HepG2 (cell line): ENCODE measurements around the gene PLCD4. TPM values are rescaled to one million over a fixed set of nuclear protein-coding genes. Genes with fewer than 3 reads are reported as not detected.

ENCODE experiments used
- BRCA1 ChIP-seq: sonication (generic); formaldehyde crosslinking; IDR thresholded peaks from 2 replicates; pipeline ENCODE4 v1.4.0; 2020; ENCODE audit warnings: missing genetic modification reagents
- DMAP1 ChIP-seq: IDR thresholded peaks from 2 replicates; pipeline ENCODE4 v1.6.1; 2016
- ELF4 ChIP-seq: sonication (generic); formaldehyde crosslinking; IDR thresholded peaks from 2 replicates; pipeline ENCODE4 v1.5.0; 2020; ENCODE audit warnings: missing genetic modification reagents, mild to moderate bottlenecking, moderate library complexity, borderline replicate concordance
- KAT8 ChIP-seq: IDR thresholded peaks from 2 replicates; pipeline ENCODE4 v1.6.1; 2016; ENCODE audit warnings: missing genetic modification reagents, missing compliant biosample characterization
- MXI1 ChIP-seq: IDR thresholded peaks from 3 replicates; pipeline ENCODE4 v1.6.1; 2012; ENCODE audit warnings: low read depth, low read length, inconsistent platforms, borderline replicate concordance
- NFE2 ChIP-seq: sonication (generic); formaldehyde crosslinking; IDR thresholded peaks from 2 replicates; pipeline ENCODE4 v1.4.0; 2020; ENCODE audit warnings: missing genetic modification reagents
- PLRG1 ChIP-seq: fragments of 450-650 bp; conservative IDR thresholded peaks from 2 replicates; pipeline ENCODE4 v1.6.1; 2016
- SMAD1 ChIP-seq: sonication (generic); formaldehyde crosslinking; IDR thresholded peaks from 2 replicates; pipeline ENCODE4 v1.4.0; 2020; ENCODE audit warnings: missing genetic modification reagents, low read depth, mild to moderate bottlenecking, borderline replicate concordance
- SMAD3 ChIP-seq: sonication (generic); formaldehyde crosslinking; IDR thresholded peaks from 2 replicates; pipeline ENCODE4 v1.4.0; 2020; ENCODE audit warnings: missing genetic modification reagents
- TARDBP ChIP-seq: sonication (generic); formaldehyde crosslinking; IDR thresholded peaks from 2 replicates; pipeline ENCODE4 v1.8.0; 2022; ENCODE audit warnings: mild to moderate bottlenecking, missing genetic modification reagents
- ZFP1 ChIP-seq: IDR thresholded peaks from 2 replicates; pipeline ENCODE4 v1.6.1; 2016
- ZKSCAN8 ChIP-seq: IDR thresholded peaks from 2 replicates; pipeline ENCODE4 v1.6.1; 2016; ENCODE audit warnings: borderline replicate concordance, missing genetic modification reagents, missing compliant biosample characterization
- ZNF143 ChIP-seq: sonication (generic); formaldehyde crosslinking; IDR thresholded peaks from 2 replicates; pipeline ENCODE4 v1.4.0; 2020; ENCODE audit warnings: missing genetic modification reagents
- ZNF24 ChIP-seq: fragments of 450-650 bp; IDR thresholded peaks from 2 replicates; pipeline ENCODE4 v1.6.1; 2017; ENCODE audit warnings: antibody characterized with exemption, mild to moderate bottlenecking
- ZNF333 ChIP-seq: sonication (generic); formaldehyde crosslinking; IDR thresholded peaks from 2 replicates; pipeline ENCODE4 v1.4.0; 2020; ENCODE audit warnings: mild to moderate bottlenecking, missing genetic modification reagents, borderline replicate concordance
- ZNF343 ChIP-seq: sonication (generic); formaldehyde crosslinking; IDR thresholded peaks from 2 replicates; pipeline ENCODE4 v1.4.0; 2020; ENCODE audit warnings: mild to moderate bottlenecking, missing genetic modification reagents
- ZNF572 ChIP-seq: sonication (generic); formaldehyde crosslinking; IDR thresholded peaks from 2 replicates; pipeline ENCODE4 v1.5.1; 2020; ENCODE audit warnings: mild to moderate bottlenecking, missing genetic modification reagents
- ZNF672 ChIP-seq: sonication (generic); formaldehyde crosslinking; IDR thresholded peaks from 2 replicates; pipeline ENCODE4 v1.8.1; 2022; ENCODE audit warnings: missing genetic modification reagents
- polyA plus RNA-seq, 8 experiments: library from polyadenylated mRNA; depleted of rRNA in 3 of 8; stranded (reverse) in 7 of 8; unstranded in 1 of 8; fragments of >200 nt; fragmentation: Illumina TruSeq in 4 of 8; extraction: Trizol in 4 of 8; gene quantifications; 2 replicates each; pipeline versions ENCODE4 v1.2.1 to v1.2.3, GENCODE V29; 2011 to 2016; ENCODE audit warnings: low read depth in 4 of 8, missing spikeins in 1 of 8, mixed read lengths in 1 of 8; ENCODE audit not compliant: insufficient read depth in 1 of 8
- total RNA-seq, 5 experiments: library from RNA; depleted of rRNA; stranded (reverse); fragments of >200 nt; fragmentation: Illumina TruSeq; extraction: Trizol; gene quantifications; 2 replicates each; pipeline ENCODE4 v1.2.3, GENCODE V29; 2016; ENCODE audit warnings: low read depth in 1 of 5
- TF ChIP-seq, protein P1 (sequence below): sonication (generic); formaldehyde crosslinking; IDR thresholded peaks from 2 replicates; pipeline ENCODE4 v1.8.0; 2022; ENCODE audit warnings: mild to moderate bottlenecking, missing genetic modification reagents
- TF ChIP-seq, protein P2 (sequence below): sonication (generic); formaldehyde crosslinking; IDR thresholded peaks from 2 replicates; pipeline ENCODE4 v1.8.0; 2022; ENCODE audit warnings: mild to moderate bottlenecking, missing genetic modification reagents, borderline replicate concordance
- TF ChIP-seq, protein P3 (sequence below): sonication (generic); formaldehyde crosslinking; IDR thresholded peaks from 2 replicates; pipeline ENCODE4 v1.4.0; 2020; ENCODE audit warnings: mild to moderate bottlenecking, missing genetic modification reagents, borderline replicate concordance
- TF ChIP-seq, protein P4 (sequence below): sonication (generic); formaldehyde crosslinking; IDR thresholded peaks from 2 replicates; pipeline ENCODE4 v1.5.1; 2020; ENCODE audit warnings: mild to moderate bottlenecking, missing genetic modification reagents, moderate library complexity

PLCD4 gene
- total and polyA plus RNA-seq, 2 of the 13 experiments (the other 11 are each of a cell fraction or from before 2014, with no cell fraction given) = 0.26 TPM; not detected in 1

DNA sequence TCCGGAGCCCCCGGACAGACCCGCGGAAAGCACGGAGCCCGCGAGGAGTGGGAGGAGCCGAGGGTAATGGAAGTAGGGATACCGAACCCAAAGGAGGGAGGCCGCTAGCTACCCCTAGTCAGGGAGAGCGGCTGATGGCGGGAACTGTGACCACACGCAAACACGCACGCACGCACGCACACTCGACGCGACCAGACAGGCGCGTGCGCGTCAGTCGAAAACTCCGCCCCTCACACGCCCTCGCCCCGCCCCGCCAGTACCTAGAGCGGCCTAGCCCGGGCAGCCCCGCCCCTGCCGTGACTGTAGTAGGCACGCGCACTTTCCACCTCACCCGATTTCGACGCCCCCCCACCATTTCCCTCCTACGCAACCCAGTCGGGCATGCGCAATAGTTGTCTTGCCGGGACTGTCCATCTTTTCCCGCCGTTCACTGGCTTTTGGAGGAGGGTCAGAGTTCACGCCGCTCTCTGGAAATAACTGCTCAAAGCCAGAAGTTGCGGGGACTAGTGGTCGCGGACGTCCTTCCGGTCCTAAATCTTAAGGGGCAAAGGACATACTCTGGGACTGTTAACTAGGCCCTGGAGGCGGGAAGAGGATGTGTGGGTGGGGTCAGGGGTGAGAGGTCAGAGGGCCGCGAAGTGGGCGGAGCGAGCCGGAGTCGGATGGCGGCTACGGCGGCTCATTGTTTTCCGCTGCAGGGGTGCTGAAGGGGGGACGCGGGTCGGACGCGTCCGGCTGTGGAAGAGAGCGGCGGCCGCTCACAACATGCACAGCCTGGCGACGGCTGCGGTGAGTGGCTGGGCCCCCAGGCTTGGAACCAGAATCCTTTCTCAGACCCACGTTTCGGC, 39.3 kb upstream of the PLCD4 start, which contains the start of the genes CNOT9 and USP37 (continued):
- TF ChIP-seq NFE2 (CRISPR knock-in tag) (no peak; the same call in 1 of the 2 replicates), SMAD3 (CRISPR knock-in tag) (peak; percentile 35; the same call in 1 of the 2 replicates), KAT8 (CRISPR knock-in tag) (peak; percentile 94), SMAD1 (peak; percentile 93; the same call in 1 of the 2 replicates), TARDBP (CRISPR knock-in tag) (peak; percentile 82), ZNF343 (CRISPR knock-in tag) (peak; percentile 93), BRCA1 (CRISPR knock-in tag) (peak; percentile 74; the same call in 1 of the 2 replicates), ZNF572 (CRISPR knock-in tag) (peak; percentile 93; the same call in 1 of the 2 replicates), ZKSCAN8 (CRISPR knock-in tag) (peak; percentile 51; the same call in 1 of the 2 replicates), ZNF333 (CRISPR knock-in tag) (no peak; the same call in none of the 2 replicates), ZNF672 (CRISPR knock-in tag) (peak; percentile 90), ZNF143 (CRISPR knock-in tag) (peak; percentile 43), ZFP1 (CRISPR knock-in tag) (no peak; the same call in 1 of the 2 replicates), MXI1 (peak; percentile 97), DMAP1 (CRISPR knock-in tag) (peak; percentile 92), ELF4 (peak; percentile 96), PLRG1 (no peak), ZNF24 (no peak)
- TF ChIP-seq, protein P1, sequence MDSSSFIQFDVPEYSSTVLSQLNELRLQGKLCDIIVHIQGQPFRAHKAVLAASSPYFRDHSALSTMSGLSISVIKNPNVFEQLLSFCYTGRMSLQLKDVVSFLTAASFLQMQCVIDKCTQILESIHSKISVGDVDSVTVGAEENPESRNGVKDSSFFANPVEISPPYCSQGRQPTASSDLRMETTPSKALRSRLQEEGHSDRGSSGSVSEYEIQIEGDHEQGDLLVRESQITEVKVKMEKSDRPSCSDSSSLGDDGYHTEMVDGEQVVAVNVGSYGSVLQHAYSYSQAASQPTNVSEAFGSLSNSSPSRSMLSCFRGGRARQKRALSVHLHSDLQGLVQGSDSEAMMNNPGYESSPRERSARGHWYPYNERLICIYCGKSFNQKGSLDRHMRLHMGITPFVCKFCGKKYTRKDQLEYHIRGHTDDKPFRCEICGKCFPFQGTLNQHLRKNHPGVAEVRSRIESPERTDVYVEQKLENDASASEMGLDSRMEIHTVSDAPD (CRISPR knock-in tag) = peak; percentile 78
- TF ChIP-seq, protein P2, sequence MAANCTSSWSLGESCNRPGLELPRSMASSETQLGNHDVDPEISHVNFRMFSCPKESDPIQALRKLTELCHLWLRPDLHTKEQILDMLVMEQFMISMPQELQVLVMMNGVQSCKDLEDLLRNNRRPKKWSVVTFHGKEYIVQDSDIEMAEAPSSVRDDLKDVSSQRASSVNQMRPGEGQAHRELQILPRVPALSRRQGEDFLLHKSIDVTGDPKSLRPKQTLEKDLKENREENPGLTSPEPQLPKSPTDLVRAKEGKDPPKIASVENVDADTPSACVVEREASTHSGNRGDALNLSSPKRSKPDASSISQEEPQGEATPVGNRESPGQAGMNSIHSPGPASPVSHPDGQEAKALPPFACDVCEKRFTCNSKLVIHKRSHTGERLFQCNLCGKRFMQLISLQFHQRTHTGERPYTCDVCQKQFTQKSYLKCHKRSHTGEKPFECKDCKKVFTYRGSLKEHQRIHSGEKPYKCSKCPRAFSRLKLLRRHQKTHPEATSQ = peak; percentile 95; the same call in 1 of the 2 replicates
- TF ChIP-seq, protein P3, sequence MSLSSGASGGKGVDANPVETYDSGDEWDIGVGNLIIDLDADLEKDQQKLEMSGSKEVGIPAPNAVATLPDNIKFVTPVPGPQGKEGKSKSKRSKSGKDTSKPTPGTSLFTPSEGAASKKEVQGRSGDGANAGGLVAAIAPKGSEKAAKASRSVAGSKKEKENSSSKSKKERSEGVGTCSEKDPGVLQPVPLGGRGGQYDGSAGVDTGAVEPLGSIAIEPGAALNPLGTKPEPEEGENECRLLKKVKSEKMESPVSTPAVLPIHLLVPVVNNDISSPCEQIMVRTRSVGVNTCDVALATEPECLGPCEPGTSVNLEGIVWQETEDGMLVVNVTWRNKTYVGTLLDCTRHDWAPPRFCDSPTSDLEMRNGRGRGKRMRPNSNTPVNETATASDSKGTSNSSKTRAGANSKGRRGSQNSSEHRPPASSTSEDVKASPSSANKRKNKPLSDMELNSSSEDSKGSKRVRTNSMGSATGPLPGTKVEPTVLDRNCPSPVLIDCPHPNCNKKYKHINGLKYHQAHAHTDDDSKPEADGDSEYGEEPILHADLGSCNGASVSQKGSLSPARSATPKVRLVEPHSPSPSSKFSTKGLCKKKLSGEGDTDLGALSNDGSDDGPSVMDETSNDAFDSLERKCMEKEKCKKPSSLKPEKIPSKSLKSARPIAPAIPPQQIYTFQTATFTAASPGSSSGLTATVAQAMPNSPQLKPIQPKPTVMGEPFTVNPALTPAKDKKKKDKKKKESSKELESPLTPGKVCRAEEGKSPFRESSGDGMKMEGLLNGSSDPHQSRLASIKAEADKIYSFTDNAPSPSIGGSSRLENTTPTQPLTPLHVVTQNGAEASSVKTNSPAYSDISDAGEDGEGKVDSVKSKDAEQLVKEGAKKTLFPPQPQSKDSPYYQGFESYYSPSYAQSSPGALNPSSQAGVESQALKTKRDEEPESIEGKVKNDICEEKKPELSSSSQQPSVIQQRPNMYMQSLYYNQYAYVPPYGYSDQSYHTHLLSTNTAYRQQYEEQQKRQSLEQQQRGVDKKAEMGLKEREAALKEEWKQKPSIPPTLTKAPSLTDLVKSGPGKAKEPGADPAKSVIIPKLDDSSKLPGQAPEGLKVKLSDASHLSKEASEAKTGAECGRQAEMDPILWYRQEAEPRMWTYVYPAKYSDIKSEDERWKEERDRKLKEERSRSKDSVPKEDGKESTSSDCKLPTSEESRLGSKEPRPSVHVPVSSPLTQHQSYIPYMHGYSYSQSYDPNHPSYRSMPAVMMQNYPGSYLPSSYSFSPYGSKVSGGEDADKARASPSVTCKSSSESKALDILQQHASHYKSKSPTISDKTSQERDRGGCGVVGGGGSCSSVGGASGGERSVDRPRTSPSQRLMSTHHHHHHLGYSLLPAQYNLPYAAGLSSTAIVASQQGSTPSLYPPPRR (CRISPR knock-in tag) = peak; percentile 82
- TF ChIP-seq, protein P4, sequence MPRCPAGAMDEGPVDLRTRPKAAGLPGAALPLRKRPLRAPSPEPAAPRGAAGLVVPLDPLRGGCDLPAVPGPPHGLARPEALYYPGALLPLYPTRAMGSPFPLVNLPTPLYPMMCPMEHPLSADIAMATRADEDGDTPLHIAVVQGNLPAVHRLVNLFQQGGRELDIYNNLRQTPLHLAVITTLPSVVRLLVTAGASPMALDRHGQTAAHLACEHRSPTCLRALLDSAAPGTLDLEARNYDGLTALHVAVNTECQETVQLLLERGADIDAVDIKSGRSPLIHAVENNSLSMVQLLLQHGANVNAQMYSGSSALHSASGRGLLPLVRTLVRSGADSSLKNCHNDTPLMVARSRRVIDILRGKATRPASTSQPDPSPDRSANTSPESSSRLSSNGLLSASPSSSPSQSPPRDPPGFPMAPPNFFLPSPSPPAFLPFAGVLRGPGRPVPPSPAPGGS (CRISPR knock-in tag) = peak; percentile 96
